Natural killer cell (primary cell): ENCODE measurements around the gene GKN1. TPM values are rescaled to one million over a fixed set of nuclear protein-coding genes. Genes with fewer than 3 reads are reported as not detected.

ENCODE experiments used
- ATAC-seq, 3 donors: fragments of 150-1000 bp in 2 of 3; fragments of 200-7000 bp in 1 of 3; cut with Tn5 transposase; 1 replicate in 1 of 3; 2 replicates in 2 of 3; pipeline ENCODE4 v1.10.0; 2021; ENCODE audit warnings: mild to moderate bottlenecking in 2 of 3, moderate library complexity in 2 of 3
- DNase-seq, 2 donors: peaks; one replicate each; pipeline versions ENCODE4 v3.0.0 to v3.0.0-alpha.2; 2013 to 2021; ENCODE audit warnings: mixed read lengths in 1 of 2
- H3K27ac ChIP-seq: one replicate; pipeline ENCODE4 v1.5.1; 2013; ENCODE audit warnings: mild to moderate bottlenecking, low read length
- H3K27me3 ChIP-seq: one replicate; pipeline ENCODE4 v1.6.1; 2013; ENCODE audit warnings: low read length; ENCODE audit not compliant: control insufficient read depth, insufficient read depth
- H3K36me3 ChIP-seq: one replicate; pipeline ENCODE4 v1.6.1; 2013; ENCODE audit warnings: low read length; ENCODE audit not compliant: control insufficient read depth, insufficient read depth
- H3K4me1 ChIP-seq: one replicate; pipeline ENCODE4 v1.6.1; 2013; ENCODE audit warnings: low read length; ENCODE audit not compliant: control insufficient read depth, insufficient read depth
- H3K4me3 ChIP-seq: one replicate; pipeline ENCODE4 v1.5.1; 2013; ENCODE audit warnings: low read length
- H3K9me3 ChIP-seq: one replicate; pipeline ENCODE4 v1.6.1; 2013; ENCODE audit warnings: low read length; ENCODE audit not compliant: control insufficient read depth, insufficient read depth
- H3K27ac Mint-ChIP-seq, 2 donors: one replicate each; pipeline ENCODE4 v1.8.0; 2022; ENCODE audit warnings: mild to moderate bottlenecking in 2 of 2, mixed read lengths in 2 of 2, moderate library complexity in 1 of 2
- H3K27me3 Mint-ChIP-seq, 2 donors: one replicate each; pipeline ENCODE4 v1.8.0; 2022; ENCODE audit warnings: low read depth in 2 of 2, mixed read lengths in 2 of 2
- H3K36me3 Mint-ChIP-seq: one replicate; pipeline ENCODE4 v1.8.0; 2022; ENCODE audit warnings: mixed read lengths
- H3K4me1 Mint-ChIP-seq, 2 donors: one replicate each; pipeline ENCODE4 v1.8.0; 2022; ENCODE audit warnings: mixed read lengths in 2 of 2
- H3K4me3 Mint-ChIP-seq: one replicate; pipeline ENCODE4 v1.8.0; 2022; ENCODE audit warnings: mild to moderate bottlenecking, moderate library complexity, mixed read lengths
- H3K9me3 Mint-ChIP-seq, 2 donors: one replicate each; pipeline ENCODE4 v1.8.0; 2022; ENCODE audit warnings: mixed read lengths in 2 of 2
- CTCF ChIP-seq: fragments of 200-600 bp; IDR thresholded peaks from one replicate; pipeline ENCODE4 v1.8.0; 2022; ENCODE audit warnings: antibody characterized with exemption
- WGBS: methylation state at CpG from one replicate; pipeline ENCODE4 v1.1.7; 2013; ENCODE audit warnings: missing lambda C conversion rate; ENCODE audit not compliant: insufficient coverage; 5-methylcytosine and 5-hydroxymethylcytosine counted together
- intact Hi-C: fragments of 100-400 bp; cut with micrococcal nuclease; formaldehyde crosslinking; loops from one replicate; pipeline ENCODE4 v1.14.2; 2022
- total RNA-seq, 4 donors: library from RNA; stranded (reverse); fragments of 120-200 nt in 1 of 4; gene quantifications; one replicate each; pipeline versions ENCODE4 v1.2.3 to v1.2.4, GENCODE V29; 2013 to 2022

Gene GKN1
- total RNA-seq, 3 donors from 2014 or later (not counting 1 experiment from before 2014, with no cell fraction given) = not detected

GRCh38 chr2:68987021-68987503 lies 12.6 kb downstream of the GKN1 start:
- 89% methylated on average over 5 of the region's 5 CpGs for WGBS
- DNase-seq (no peak), ATAC-seq (no peak)
- TF ChIP-seq CTCF = no peak
- H3K9me3 Mint-ChIP-seq = no peaks in the 10 kb centered on the region
- H3K4me1 Mint-ChIP-seq = no peaks in the 10 kb centered on the region
- H3K27ac Mint-ChIP-seq = no peak overlapping the region
- peaks cover 7 to 27% of the 10 kb centered on the region in 2 donors for H3K27me3 Mint-ChIP-seq
- intact Hi-C loops = no loop called here
- H3K9me3 ChIP-seq = no peaks in the 10 kb centered on the region
- no peaks in the 10 kb centered on the region for H3K4me1 ChIP-seq
- H3K27ac ChIP-seq = no peak overlapping the region
- H3K36me3 ChIP-seq = no peaks in the 10 kb centered on the region
- H3K36me3 Mint-ChIP-seq = no peaks in the 10 kb centered on the region
- no peaks in the 10 kb centered on the region for H3K27me3 ChIP-seq
- H3K4me3 ChIP-seq = no peak overlapping the region
- H3K4me3 Mint-ChIP-seq = no peak overlapping the region

- no peak for DNase-seq
- Mint-ChIP-seq H3K4me3 (no peak overlapping the region), H3K27ac (no peak overlapping the region), H3K9me3 (no peaks in the 10 kb centered on the region), H3K4me1 (no peaks in the 10 kb centered on the region), H3K27me3 (peaks cover 7 to 35% of the 10 kb centered on the region in 2 donors), H3K36me3 (no peaks in the 10 kb centered on the region)
- WGBS = 39% methylated on average over 4 of the region's 5 CpGs
- no peak for ATAC-seq
- Histone ChIP-seq H3K4me3 (no peak overlapping the region), H3K27ac (no peak overlapping the region), H3K4me1 (no peaks in the 10 kb centered on the region), H3K9me3 (no peaks in the 10 kb centered on the region), H3K36me3 (no peaks in the 10 kb centered on the region), H3K27me3 (no peaks in the 10 kb centered on the region)
- intact Hi-C loops = no loop called here
- TF ChIP-seq CTCF = no peak
Observed at GRCh38 chr2:68989035-68989434, 14.6 kb downstream of the GKN1 start.

GRCh38 chr2:68992341-68992740 lies 17.9 kb downstream of the GKN1 start:
- Mint-ChIP-seq H3K4me3 (no peak overlapping the region), H3K27ac (no peak overlapping the region), H3K4me1 (no peaks in the 10 kb centered on the region), H3K9me3 (no peaks in the 10 kb centered on the region), H3K27me3 (peaks cover 6 to 42% of the 10 kb centered on the region in 2 donors), H3K36me3 (no peaks in the 10 kb centered on the region)
- no peak overlapping the region for H3K27ac ChIP-seq
- H3K4me3 ChIP-seq = no peak overlapping the region
- no peaks in the 10 kb centered on the region for H3K9me3 ChIP-seq
- DNase-seq (no peak), ATAC-seq (no peak)
- no peaks in the 10 kb centered on the region for H3K27me3 ChIP-seq
- intact Hi-C loops = no loop called here
- 88% methylated on average over 5 of the region's 5 CpGs for WGBS
- H3K4me1 ChIP-seq = no peaks in the 10 kb centered on the region
- no peaks in the 10 kb centered on the region for H3K36me3 ChIP-seq
- no peak for TF ChIP-seq CTCF

GRCh38 chr2:68992933-68993332 lies 18.5 kb downstream of the GKN1 start:
- Mint-ChIP-seq H3K27me3 (peaks cover 6 to 42% of the 10 kb centered on the region in 2 donors), H3K9me3 (no peaks in the 10 kb centered on the region), H3K4me3 (no peak overlapping the region), H3K27ac (no peak overlapping the region), H3K4me1 (no peaks in the 10 kb centered on the region), H3K36me3 (no peaks in the 10 kb centered on the region)
- no peaks in the 10 kb centered on the region for H3K4me1 ChIP-seq
- H3K27ac ChIP-seq = no peak overlapping the region
- no peaks in the 10 kb centered on the region for H3K27me3 ChIP-seq
- intact Hi-C loops = no loop called here
- no peak overlapping the region for H3K4me3 ChIP-seq
- no peak for ATAC-seq
- H3K36me3 ChIP-seq = no peaks in the 10 kb centered on the region
- H3K9me3 ChIP-seq = no peaks in the 10 kb centered on the region
- no peak for TF ChIP-seq CTCF
- 50% methylated on average over 3 of the region's 3 CpGs for WGBS
- DNase-seq = no peak
